Measurements from ENCODE around the gene PIN4.

DNA sequence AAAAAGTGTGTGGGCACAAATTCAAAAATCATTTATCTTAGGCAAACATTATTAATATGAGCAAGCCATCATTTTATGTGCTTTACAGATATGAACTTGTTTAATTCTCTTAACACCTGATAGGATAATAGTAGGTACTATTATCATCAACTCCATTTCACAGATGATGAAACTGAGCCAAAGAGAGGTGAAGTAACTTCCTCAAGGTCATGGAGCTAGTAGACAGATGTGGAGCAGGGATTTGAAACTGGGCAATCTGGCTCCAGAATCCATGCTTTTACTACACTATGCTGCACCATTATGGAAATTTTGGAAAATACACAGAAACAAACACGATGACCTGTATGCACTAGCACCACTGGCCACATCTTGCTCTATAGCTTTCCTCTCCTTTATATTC is 1.0 kb upstream of the PIN4 start:
- TF ChIP-seq, protein P1, sequence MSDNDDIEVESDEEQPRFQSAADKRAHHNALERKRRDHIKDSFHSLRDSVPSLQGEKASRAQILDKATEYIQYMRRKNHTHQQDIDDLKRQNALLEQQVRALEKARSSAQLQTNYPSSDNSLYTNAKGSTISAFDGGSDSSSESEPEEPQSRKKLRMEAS (IDR thresholded peaks at IDR 0.05; ENCODE audit: low read depth, low read length) = no peak
- TF ChIP-seq, protein P2, sequence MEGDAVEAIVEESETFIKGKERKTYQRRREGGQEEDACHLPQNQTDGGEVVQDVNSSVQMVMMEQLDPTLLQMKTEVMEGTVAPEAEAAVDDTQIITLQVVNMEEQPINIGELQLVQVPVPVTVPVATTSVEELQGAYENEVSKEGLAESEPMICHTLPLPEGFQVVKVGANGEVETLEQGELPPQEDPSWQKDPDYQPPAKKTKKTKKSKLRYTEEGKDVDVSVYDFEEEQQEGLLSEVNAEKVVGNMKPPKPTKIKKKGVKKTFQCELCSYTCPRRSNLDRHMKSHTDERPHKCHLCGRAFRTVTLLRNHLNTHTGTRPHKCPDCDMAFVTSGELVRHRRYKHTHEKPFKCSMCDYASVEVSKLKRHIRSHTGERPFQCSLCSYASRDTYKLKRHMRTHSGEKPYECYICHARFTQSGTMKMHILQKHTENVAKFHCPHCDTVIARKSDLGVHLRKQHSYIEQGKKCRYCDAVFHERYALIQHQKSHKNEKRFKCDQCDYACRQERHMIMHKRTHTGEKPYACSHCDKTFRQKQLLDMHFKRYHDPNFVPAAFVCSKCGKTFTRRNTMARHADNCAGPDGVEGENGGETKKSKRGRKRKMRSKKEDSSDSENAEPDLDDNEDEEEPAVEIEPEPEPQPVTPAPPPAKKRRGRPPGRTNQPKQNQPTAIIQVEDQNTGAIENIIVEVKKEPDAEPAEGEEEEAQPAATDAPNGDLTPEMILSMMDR (IDR thresholded peaks at IDR 0.05; ENCODE audit: low read depth, low read length) = no peak
- no peak for TF ChIP-seq POLR2A (IDR thresholded peaks at IDR 0.05; ENCODE audit: extremely low read depth, insufficient read length)

All from NB4 (cell line).